ENCODE results near the gene PPP1R13B. TPM values are rescaled to one million over a fixed set of nuclear protein-coding genes. Genes with fewer than 3 reads are reported as not detected.

Gene PPP1R13B
- total RNA-seq, 2 donors from 2014 or later = 15.6 to 17.5 TPM

DNA sequence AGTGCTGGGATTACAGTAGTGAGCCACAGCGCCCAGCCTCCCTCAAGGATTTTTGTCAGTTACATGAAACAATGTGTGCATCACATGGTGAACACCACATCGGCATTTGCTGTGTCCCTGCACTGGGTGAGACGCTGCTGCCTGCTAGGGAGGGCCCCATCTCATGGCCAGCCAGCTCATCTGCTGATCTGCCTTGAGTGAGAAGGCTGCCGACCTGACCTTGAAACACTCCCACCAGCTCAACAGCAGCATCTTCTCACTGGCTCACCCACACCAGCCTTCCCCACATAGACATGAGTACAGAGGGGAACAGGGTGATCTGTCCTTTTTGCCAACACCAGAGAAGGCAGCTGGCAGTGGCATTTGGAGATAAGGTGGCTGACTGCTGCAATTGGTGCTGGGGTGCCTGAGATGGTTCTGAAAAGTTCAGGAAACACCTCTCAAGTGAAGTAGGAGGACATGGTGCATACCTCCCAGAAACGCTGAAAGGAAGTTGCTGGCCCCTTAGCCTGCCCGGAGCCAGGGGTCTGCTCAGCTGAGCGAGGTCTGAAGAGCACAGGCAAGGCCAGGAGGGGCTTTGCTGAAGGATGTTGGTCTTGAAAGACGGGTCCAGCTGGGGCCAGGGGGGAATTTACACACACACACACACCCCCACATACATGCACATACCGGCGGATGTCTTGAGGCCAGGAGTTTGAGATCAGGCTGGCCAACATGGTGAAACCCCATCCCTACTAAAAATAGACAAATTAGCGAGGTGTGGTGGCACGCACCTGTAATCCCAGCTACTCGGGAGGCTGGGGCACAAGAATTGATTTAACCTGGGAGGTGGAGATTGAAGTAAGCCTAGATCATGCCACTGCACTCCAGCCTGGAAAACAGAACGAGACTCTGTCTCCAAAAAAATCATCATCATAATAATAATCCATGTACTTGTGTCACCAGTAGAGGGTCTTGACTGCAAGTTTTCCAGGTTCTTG, 14.3 kb upstream of the PPP1R13B start:
- Mint-ChIP-seq H3K27me3 (ENCODE audit: insufficient read depth) (peaks cover 4% of the 10 kb centered on the region), H3K9me3 (peaks cover 2% of the 10 kb centered on the region), H3K4me1 (no peaks in the 10 kb centered on the region), H3K36me3 (ENCODE audit: low read depth) (no peaks in the 10 kb centered on the region), H3K27ac (no peak overlapping the region), H3K4me3 (no peak overlapping the region)
- DNase-seq = no peak
- no peaks in the 10 kb centered on the region for H3K36me3 ChIP-seq (ENCODE audit: control insufficient read depth, insufficient read depth, low read length)
- no peak overlapping the region for H3K4me3 ChIP-seq (ENCODE audit: low read length)
- H3K9me3 ChIP-seq (ENCODE audit: control insufficient read depth, low read length) = no peaks in the 10 kb centered on the region
- no peak overlapping the region for H3K9ac ChIP-seq (ENCODE audit: extremely low read depth, low read length, poor library complexity, severe bottlenecking)
- 92 to 93% methylated on average over 8 to 14 of the region's 14 CpGs for WGBS, 2 experiments (ENCODE audit: insufficient coverage in 1 of 2, insufficient read length in 1 of 2)
- H3K27ac ChIP-seq (ENCODE audit: low read depth, low read length) = no peak overlapping the region
- H3K4me1 ChIP-seq (ENCODE audit: control insufficient read depth, insufficient read depth, low read length) = no peaks in the 10 kb centered on the region
- TF ChIP-seq, protein P1, sequence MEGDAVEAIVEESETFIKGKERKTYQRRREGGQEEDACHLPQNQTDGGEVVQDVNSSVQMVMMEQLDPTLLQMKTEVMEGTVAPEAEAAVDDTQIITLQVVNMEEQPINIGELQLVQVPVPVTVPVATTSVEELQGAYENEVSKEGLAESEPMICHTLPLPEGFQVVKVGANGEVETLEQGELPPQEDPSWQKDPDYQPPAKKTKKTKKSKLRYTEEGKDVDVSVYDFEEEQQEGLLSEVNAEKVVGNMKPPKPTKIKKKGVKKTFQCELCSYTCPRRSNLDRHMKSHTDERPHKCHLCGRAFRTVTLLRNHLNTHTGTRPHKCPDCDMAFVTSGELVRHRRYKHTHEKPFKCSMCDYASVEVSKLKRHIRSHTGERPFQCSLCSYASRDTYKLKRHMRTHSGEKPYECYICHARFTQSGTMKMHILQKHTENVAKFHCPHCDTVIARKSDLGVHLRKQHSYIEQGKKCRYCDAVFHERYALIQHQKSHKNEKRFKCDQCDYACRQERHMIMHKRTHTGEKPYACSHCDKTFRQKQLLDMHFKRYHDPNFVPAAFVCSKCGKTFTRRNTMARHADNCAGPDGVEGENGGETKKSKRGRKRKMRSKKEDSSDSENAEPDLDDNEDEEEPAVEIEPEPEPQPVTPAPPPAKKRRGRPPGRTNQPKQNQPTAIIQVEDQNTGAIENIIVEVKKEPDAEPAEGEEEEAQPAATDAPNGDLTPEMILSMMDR (conservative IDR thresholded peaks at IDR 0.05) = no peak
- no peaks in the 10 kb centered on the region for H3K27me3 ChIP-seq (ENCODE audit: control insufficient read depth, insufficient read depth, low read length, poor library complexity, severe bottlenecking)

DNA sequence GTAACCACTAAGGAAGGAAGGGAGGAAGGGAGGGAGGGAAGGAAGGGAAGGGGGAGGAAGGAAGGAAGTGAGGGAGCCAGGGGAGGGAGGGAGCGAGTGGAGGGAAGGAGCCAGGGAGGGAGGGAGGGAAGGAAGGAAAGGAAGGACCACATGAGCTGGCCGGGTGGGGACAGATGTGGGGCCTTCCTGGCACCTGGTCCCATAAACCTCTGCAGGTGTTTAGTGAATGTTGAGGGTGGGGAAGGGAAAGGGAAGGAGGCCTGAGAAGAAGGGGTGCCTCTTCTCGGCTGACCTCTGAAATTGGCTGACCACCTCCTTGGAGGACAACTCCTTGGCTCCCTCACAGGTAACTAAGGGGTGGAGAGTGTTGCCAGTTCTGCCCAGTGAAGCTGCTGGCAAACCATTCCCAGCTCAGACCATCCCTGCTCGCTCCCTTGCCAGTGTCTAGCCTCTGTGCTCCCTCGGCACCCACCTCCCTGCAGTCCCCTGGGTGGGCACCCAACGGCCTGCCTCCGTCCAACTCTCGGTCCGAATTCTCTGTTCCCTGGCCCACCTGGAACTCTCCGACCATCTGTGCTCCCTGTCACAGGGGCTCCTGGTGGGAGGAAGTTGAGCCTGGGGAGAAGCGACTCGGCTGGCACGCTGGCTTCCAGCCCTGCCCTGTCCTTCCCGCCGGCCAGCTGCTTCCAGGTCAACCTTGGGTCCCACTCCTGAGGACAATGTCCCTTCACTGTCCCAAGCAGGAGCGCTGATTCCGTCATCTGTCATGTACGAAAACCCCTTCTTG, 12.2 kb upstream of the PPP1R13B start:
- Histone ChIP-seq H3K27ac (ENCODE audit: low read depth, low read length) (no peak overlapping the region), H3K27me3 (ENCODE audit: control insufficient read depth, insufficient read depth, low read length, poor library complexity, severe bottlenecking) (no peaks in the 10 kb centered on the region), H3K4me3 (ENCODE audit: low read length) (no peak overlapping the region), H3K4me1 (ENCODE audit: control insufficient read depth, insufficient read depth, low read length) (peaks cover 8% of the 10 kb centered on the region), H3K9me3 (ENCODE audit: control insufficient read depth, low read length) (no peaks in the 10 kb centered on the region), H3K36me3 (ENCODE audit: control insufficient read depth, insufficient read depth, low read length) (no peaks in the 10 kb centered on the region), H3K9ac (ENCODE audit: extremely low read depth, low read length, poor library complexity, severe bottlenecking) (no peak overlapping the region)
- peaks cover 17% of the 10 kb centered on the region for H3K4me1 Mint-ChIP-seq
- TF ChIP-seq, protein P1 (conservative IDR thresholded peaks at IDR 0.05) = no peak
- H3K36me3 Mint-ChIP-seq (ENCODE audit: low read depth) = no peaks in the 10 kb centered on the region
- H3K27me3 Mint-ChIP-seq (ENCODE audit: insufficient read depth) = peaks cover 4% of the 10 kb centered on the region
- WGBS, 2 experiments (ENCODE audit: insufficient coverage in 1 of 2, insufficient read length in 1 of 2) = 89 to 94% methylated on average over 14 to 17 of the region's 18 CpGs
- H3K27ac Mint-ChIP-seq = no peak overlapping the region
- DNase-seq = no peak
- peaks cover 2% of the 10 kb centered on the region for H3K9me3 Mint-ChIP-seq
- H3K4me3 Mint-ChIP-seq = no peak overlapping the region

DNA sequence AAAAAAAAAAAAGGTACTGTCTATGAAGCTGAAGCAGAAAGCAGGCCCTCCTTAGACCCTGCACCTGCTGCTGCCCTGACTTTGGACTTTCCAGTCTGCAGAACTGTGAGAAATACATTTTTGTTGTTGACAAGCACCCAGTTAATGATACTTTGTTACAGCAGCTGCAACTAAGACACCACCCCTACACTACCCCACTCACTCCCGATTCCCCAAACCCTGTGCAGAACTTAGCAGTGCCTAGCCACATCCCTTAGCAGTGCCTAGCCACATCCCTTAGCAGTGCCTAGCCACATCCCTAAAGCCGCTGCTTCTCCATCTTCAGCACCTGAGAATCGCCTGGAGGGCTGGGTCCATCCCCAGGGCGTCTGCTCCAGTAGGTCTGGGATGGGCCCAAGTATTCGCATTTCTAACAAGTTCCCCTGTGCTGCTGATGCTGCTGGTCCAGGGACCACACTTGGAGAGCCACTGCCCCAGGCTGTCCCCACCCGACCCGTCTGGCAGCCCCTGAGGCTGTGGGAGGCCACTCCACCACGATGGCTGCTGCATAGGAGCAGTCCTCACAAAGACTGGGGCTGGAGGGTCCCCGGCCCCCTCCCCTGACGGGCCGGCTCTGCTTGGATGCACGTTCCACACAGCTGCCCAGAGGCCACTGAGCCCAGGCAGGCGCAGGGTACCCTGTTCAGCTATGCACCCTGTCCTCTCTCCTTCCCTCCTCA, 10.8 kb upstream of the PPP1R13B start:
- Mint-ChIP-seq H3K27me3 (ENCODE audit: insufficient read depth) (peaks cover 4% of the 10 kb centered on the region), H3K4me1 (peaks cover 20% of the 10 kb centered on the region), H3K9me3 (peaks cover 2% of the 10 kb centered on the region), H3K27ac (no peak overlapping the region), H3K4me3 (no peak overlapping the region), H3K36me3 (ENCODE audit: low read depth) (no peaks in the 10 kb centered on the region)
- H3K4me1 ChIP-seq (ENCODE audit: control insufficient read depth, insufficient read depth, low read length) = peaks cover 8% of the 10 kb centered on the region
- no peak overlapping the region for H3K4me3 ChIP-seq (ENCODE audit: low read length)
- H3K27me3 ChIP-seq (ENCODE audit: control insufficient read depth, insufficient read depth, low read length, poor library complexity, severe bottlenecking) = no peaks in the 10 kb centered on the region
- DNase-seq = no peak
- no peaks in the 10 kb centered on the region for H3K36me3 ChIP-seq (ENCODE audit: control insufficient read depth, insufficient read depth, low read length)
- no peak overlapping the region for H3K9ac ChIP-seq (ENCODE audit: extremely low read depth, low read length, poor library complexity, severe bottlenecking)
- TF ChIP-seq, protein P1 (conservative IDR thresholded peaks at IDR 0.05) = no peak
- WGBS, 2 experiments (ENCODE audit: insufficient coverage in 1 of 2, insufficient read length in 1 of 2) = 82 to 83% methylated on average over 5 to 13 of the region's 13 CpGs
- H3K27ac ChIP-seq (ENCODE audit: low read depth, low read length) = no peak overlapping the region
- no peaks in the 10 kb centered on the region for H3K9me3 ChIP-seq (ENCODE audit: control insufficient read depth, low read length)
